Glutamatergic neuron (in vitro differentiated cells): ENCODE measurements around the gene TBC1D14. TPM values are rescaled to one million over a fixed set of nuclear protein-coding genes. Genes with fewer than 3 reads are reported as not detected.

ENCODE experiments used
- DNase-seq: peaks from one replicate; pipeline ENCODE4 v3.0.0; 2022
- H3K27ac Mint-ChIP-seq: one replicate; pipeline ENCODE4 v1.8.0; 2020; ENCODE audit warnings: mild to moderate bottlenecking, mixed read lengths, inconsistent platforms; ENCODE audit not compliant: unreplicated experiment
- H3K27me3 Mint-ChIP-seq: one replicate; pipeline ENCODE4 v1.8.0; 2020; ENCODE audit warnings: mild to moderate bottlenecking, moderate library complexity, mixed read lengths, inconsistent platforms; ENCODE audit not compliant: unreplicated experiment
- H3K36me3 Mint-ChIP-seq: one replicate; pipeline ENCODE4 v1.8.0; 2020; ENCODE audit warnings: mild to moderate bottlenecking, mixed read lengths, inconsistent platforms; ENCODE audit not compliant: unreplicated experiment
- H3K4me1 Mint-ChIP-seq: one replicate; pipeline ENCODE4 v1.8.0; 2020; ENCODE audit warnings: mild to moderate bottlenecking, low read depth, mixed read lengths, inconsistent platforms; ENCODE audit not compliant: unreplicated experiment
- H3K4me3 Mint-ChIP-seq: one replicate; pipeline ENCODE4 v1.8.0; 2020; ENCODE audit warnings: mild to moderate bottlenecking, mixed read lengths, inconsistent platforms; ENCODE audit not compliant: unreplicated experiment
- H3K9me3 Mint-ChIP-seq: one replicate; pipeline ENCODE4 v1.8.0; 2020; ENCODE audit warnings: mild to moderate bottlenecking, moderate library complexity, mixed read lengths, inconsistent platforms; ENCODE audit not compliant: unreplicated experiment
- CTCF ChIP-seq: fragments of 200-600 bp; sonication (generic); IDR thresholded peaks from one replicate; pipeline ENCODE4 v1.5.0; 2021; ENCODE audit not compliant: partially characterized antibody, unreplicated experiment
- total RNA-seq: library from RNA; stranded (reverse); fragmentation: NEBNext Ultra II Directional; extraction: Animal tissue kit (Norgen Biotek cat#: 25700); gene quantifications from one replicate; pipeline ENCODE4 v1.2.1, GENCODE V29; 2021; ENCODE audit not compliant: unreplicated experiment

The TBC1D14 gene
- total RNA-seq, 1 donor from 2014 or later: 82.2 TPM

GRCh38 chr4:6953751-6954380 is 44.2 kb downstream of the TBC1D14 start:
- peaks cover 3% of the 10 kb centered on the region for H3K27me3 Mint-ChIP-seq
- DNase-seq: peak; percentile 56
- no peak overlapping the region for H3K4me3 Mint-ChIP-seq
- peaks cover 2% of the 10 kb centered on the region for H3K9me3 Mint-ChIP-seq
- peaks cover 6% of the 10 kb centered on the region for H3K36me3 Mint-ChIP-seq
- peak overlapping the region; percentile 73 for H3K27ac Mint-ChIP-seq
- TF ChIP-seq CTCF: no peak
- peaks cover 32% of the 10 kb centered on the region for H3K4me1 Mint-ChIP-seq

- H3K4me3 Mint-ChIP-seq: peak overlapping the region; percentile 2
- H3K36me3 Mint-ChIP-seq: peaks cover under 1% of the 10 kb centered on the region
- peaks cover 2% of the 10 kb centered on the region for H3K9me3 Mint-ChIP-seq
- no peak for DNase-seq
- peaks cover 2% of the 10 kb centered on the region for H3K27me3 Mint-ChIP-seq
- no peak for TF ChIP-seq CTCF
- H3K4me1 Mint-ChIP-seq: peaks cover 41% of the 10 kb centered on the region
- no peak overlapping the region for H3K27ac Mint-ChIP-seq
Observed at GRCh38 chr4:6955261-6955911, 45.8 kb downstream of the TBC1D14 start.

GRCh38 chr4:6956087-6956433 is 46.4 kb downstream of the TBC1D14 start:
- Mint-ChIP-seq H3K36me3 (no peaks in the 10 kb centered on the region), H3K27me3 (peaks cover 2% of the 10 kb centered on the region), H3K4me1 (peaks cover 46% of the 10 kb centered on the region), H3K27ac (no peak overlapping the region), H3K4me3 (no peak overlapping the region), H3K9me3 (peaks cover 3% of the 10 kb centered on the region)
- DNase-seq: no peak
- TF ChIP-seq CTCF: no peak

- H3K27ac Mint-ChIP-seq: no peak overlapping the region
- DNase-seq: no peak
- H3K4me3 Mint-ChIP-seq: no peak overlapping the region
- H3K27me3 Mint-ChIP-seq: peaks cover 5% of the 10 kb centered on the region
- peaks cover 4% of the 10 kb centered on the region for H3K9me3 Mint-ChIP-seq
- no peak for TF ChIP-seq CTCF
- H3K4me1 Mint-ChIP-seq: peaks cover 49% of the 10 kb centered on the region
- no peaks in the 10 kb centered on the region for H3K36me3 Mint-ChIP-seq
Observed at GRCh38 chr4:6956434-6957147, 47.0 kb downstream of the TBC1D14 start.

GRCh38 chr4:6957148-6957520 is 47.5 kb downstream of the TBC1D14 start:
- H3K9me3 Mint-ChIP-seq: peaks cover 8% of the 10 kb centered on the region
- peaks cover 49% of the 10 kb centered on the region for H3K4me1 Mint-ChIP-seq
- no peak for TF ChIP-seq CTCF
- H3K4me3 Mint-ChIP-seq: no peak overlapping the region
- H3K27ac Mint-ChIP-seq: no peak overlapping the region
- H3K36me3 Mint-ChIP-seq: no peaks in the 10 kb centered on the region
- DNase-seq: no peak
- H3K27me3 Mint-ChIP-seq: peaks cover 6% of the 10 kb centered on the region
